HCT116 (cell line): ENCODE data around the gene AFDN. TPM values are rescaled to one million over a fixed set of nuclear protein-coding genes. Genes with fewer than 3 reads are reported as not detected.

Source experiments
- ATAC-seq: fragments of 200-7000 bp; cut with Tn5 transposase; 2 replicates; pipeline ENCODE4 v1.9.1; 2020; ENCODE audit warnings: mild to moderate bottlenecking, moderate library complexity
- BruUV-seq: library from RNA; stranded (reverse); fragments of 400-500 nt; replicated peaks from 2 replicates; lab custom pipeline; 2021; lab: Mats Ljungman, UMichigan
- CTCF ChIA-PET: fragments of 300-600 bp; sonication (Branson Sonifier 250); formaldehyde crosslinking; loops from one replicate; lab custom pipeline; 2021; ENCODE audit warnings: antibody characterized with exemption; lab: Charles Lee
- POLR2A ChIA-PET: fragments of 300-600, 350-600 bp; sonication (Branson Sonifier 250); formaldehyde crosslinking; loops from one replicate; lab custom pipeline; 2021; ENCODE audit warnings: antibody characterized with exemption; lab: Charles Lee
- RAD21 ChIA-PET, 2 experiments: fragments of 300-600 bp; sonication (Branson Sonifier 250); formaldehyde crosslinking; loops; one replicate each; lab custom pipeline; 2023; ENCODE audit warnings: low total read pairs in 2 of 2; ENCODE audit not compliant: uncharacterized antibody in 2 of 2, unreplicated experiment in 2 of 2, low non-redundant PET in 1 of 2; lab: Charles Lee
- DNase-seq: peaks from one replicate; pipeline ENCODE4 v3.0.0-alpha.2; 2010; ENCODE audit warnings: low read depth, low spot score
- H2AFZ ChIP-seq: fragments of 200-600 bp; shearing (Covaris generic), sonication (generic); 2 replicates; pipeline ENCODE4 v1.6.1; 2017; ENCODE audit warnings: low read depth, mixed run types, mixed read lengths, antibody characterized with exemption, low read length; ENCODE audit not compliant: poor library complexity, severe bottlenecking
- H3K27ac ChIP-seq: 2 replicates; pipeline ENCODE4 v1.5.1; 2012; ENCODE audit warnings: low read depth, low read length
- H3K27me3 ChIP-seq: fragments of 200-600 bp; sonication (generic); 2 replicates; pipeline ENCODE4 v1.6.1; 2016; ENCODE audit warnings: mixed run types, low read length, mixed read lengths; ENCODE audit not compliant: insufficient read depth
- H3K36me3 ChIP-seq, 2 experiments: fragments of 200-500 bp in 1 of 2; fragments of 200-600 bp in 1 of 2; sonication (Bioruptor generic) in 1 of 2; sonication (generic) in 1 of 2; 2 replicates each; pipeline versions ENCODE4 v1.5.1 to v1.6.1; 2014 to 2016; ENCODE audit warnings: low read length in 2 of 2, inconsistent platforms in 1 of 2, mixed read lengths in 1 of 2, mixed run types in 1 of 2; ENCODE audit not compliant: insufficient read depth in 2 of 2, control insufficient read depth in 1 of 2
- H3K4me1 ChIP-seq, 2 experiments: fragments of 200-600 bp in 1 of 2; sonication (generic) in 1 of 2; 2 replicates each; pipeline versions ENCODE4 v1.5.1 to v1.6.1; 2012 to 2017; ENCODE audit warnings: low read length in 2 of 2, inconsistent platforms in 1 of 2, mild to moderate bottlenecking in 1 of 2, mixed read lengths in 1 of 2, mixed run types in 1 of 2, moderate library complexity in 1 of 2; ENCODE audit not compliant: insufficient read depth in 2 of 2, control insufficient read depth in 1 of 2
- H3K4me2 ChIP-seq: fragments of 200-600 bp; sonication (generic); 2 replicates; pipeline ENCODE4 v1.6.1; 2017; ENCODE audit warnings: mixed run types, low read length, mixed read lengths
- H3K4me3 ChIP-seq, 2 experiments: fragments of 200-600 bp in 1 of 2; sonication (generic) in 1 of 2; replicated peaks in 1 of 2; 2 replicates each; pipeline ENCODE4 v1.5.1; 2011 to 2016; ENCODE audit warnings: low read length in 2 of 2, control low read depth in 1 of 2, low read depth in 1 of 2, mild to moderate bottlenecking in 1 of 2, mixed read lengths in 1 of 2, mixed run types in 1 of 2
- H3K79me2 ChIP-seq: fragments of 200-600 bp; sonication (generic); 2 replicates; pipeline ENCODE4 v1.6.1; 2017; ENCODE audit warnings: mild to moderate bottlenecking, mixed run types, low read length, moderate library complexity, mixed read lengths; ENCODE audit not compliant: insufficient read depth
- H3K9ac ChIP-seq: fragments of 200-600 bp; sonication (generic); 2 replicates; pipeline ENCODE4 v1.6.1; 2016; ENCODE audit warnings: low read length, mixed read lengths
- H3K9me2 ChIP-seq: fragments of 200-600 bp; sonication (generic), shearing (Covaris generic); 2 replicates; pipeline ENCODE4 v1.6.1; 2017; ENCODE audit warnings: mixed run types, mild to moderate bottlenecking, moderate library complexity; ENCODE audit not compliant: insufficient read depth
- H3K9me3 ChIP-seq, 2 experiments: fragments of 200-500 bp in 1 of 2; fragments of 200-600 bp in 1 of 2; sonication (Bioruptor generic) in 1 of 2; sonication (generic) in 1 of 2; 2 replicates each; pipeline ENCODE4 v1.6.1; 2014 to 2017; ENCODE audit warnings: low read length in 2 of 2, mixed read lengths in 2 of 2, inconsistent platforms in 1 of 2, low read depth in 1 of 2, mild to moderate bottlenecking in 1 of 2, mixed run types in 1 of 2, moderate library complexity in 1 of 2; ENCODE audit not compliant: control insufficient read depth in 1 of 2, insufficient read depth in 1 of 2
- H4K20me1 ChIP-seq: fragments of 200-600 bp; sonication (generic), shearing (Covaris generic); 2 replicates; pipeline ENCODE4 v1.6.1; 2017; ENCODE audit warnings: mixed run types, mild to moderate bottlenecking, moderate library complexity; ENCODE audit not compliant: insufficient read depth
- CEBPB ChIP-seq: IDR thresholded peaks from 2 replicates; pipeline ENCODE4 v1.6.1; 2012; ENCODE audit warnings: low read depth
- CTCF ChIP-seq, 3 experiments: fragments of 200-600 bp in 1 of 3; sonication (generic) in 1 of 3; IDR thresholded peaks in 2 of 3; conservative IDR thresholded peaks in 1 of 3; 2 replicates each; pipeline ENCODE4 v1.5.1; 2012 to 2017; ENCODE audit warnings: low read depth in 2 of 3, low read length in 2 of 3, antibody characterized with exemption in 1 of 3, borderline replicate concordance in 1 of 3, control low read depth in 1 of 3, mild to moderate bottlenecking in 1 of 3, mixed read lengths in 1 of 3, mixed run types in 1 of 3, moderate library complexity in 1 of 3; ENCODE audit not compliant: insufficient read depth in 1 of 3
- EGR1 ChIP-seq: IDR thresholded peaks from 2 replicates; pipeline ENCODE4 v1.6.1; 2012; ENCODE audit warnings: low read depth
- ELF1 ChIP-seq: IDR thresholded peaks from 2 replicates; pipeline ENCODE4 v1.6.1; 2012; ENCODE audit warnings: low read depth, borderline replicate concordance
- EZH2 ChIP-seq: fragments of 200-600 bp; sonication (generic); IDR thresholded peaks from 2 replicates; pipeline ENCODE4 v1.6.1; 2017; ENCODE audit warnings: antibody characterized with exemption, mixed run types
- EZH2phosphoT487 ChIP-seq: fragments of 200-600 bp; IDR thresholded peaks from 2 replicates; pipeline ENCODE4 v1.6.1; 2018; ENCODE audit warnings: antibody characterized with exemption, borderline replicate concordance
- FOSL1 ChIP-seq: IDR thresholded peaks from 2 replicates; pipeline ENCODE4 v1.6.1; 2012; ENCODE audit warnings: low read depth
- JUND ChIP-seq: IDR thresholded peaks from 2 replicates; pipeline ENCODE4 v1.6.1; 2012
- MAX ChIP-seq: IDR thresholded peaks from 2 replicates; pipeline ENCODE4 v1.6.1; 2012
- POLR2A ChIP-seq: IDR thresholded peaks from 2 replicates; pipeline ENCODE4 v1.7.0; 2011; ENCODE audit warnings: borderline replicate concordance; ENCODE audit not compliant: insufficient read depth, insufficient read length; ENCODE audit errors: extremely low read depth
- POLR2AphosphoS5 ChIP-seq: IDR thresholded peaks from 2 replicates; pipeline ENCODE4 v1.6.1; 2011; ENCODE audit warnings: mild to moderate bottlenecking, low read depth, low read length, moderate library complexity
- RAD21 ChIP-seq: IDR thresholded peaks from 2 replicates; pipeline ENCODE4 v1.6.1; 2012; ENCODE audit warnings: low read depth, mild to moderate bottlenecking
- REST ChIP-seq: IDR thresholded peaks from 2 replicates; pipeline ENCODE4 v1.6.1; 2012; ENCODE audit warnings: low read depth
- SIN3A ChIP-seq: IDR thresholded peaks from 2 replicates; pipeline ENCODE4 v1.6.1; 2012; ENCODE audit warnings: low read depth
- SP1 ChIP-seq: IDR thresholded peaks from 2 replicates; pipeline ENCODE4 v1.6.1; 2012; ENCODE audit warnings: low read depth
- SRF ChIP-seq: IDR thresholded peaks from 2 replicates; pipeline ENCODE4 v1.6.1; 2012; ENCODE audit warnings: low read depth
- TCF7L2 ChIP-seq: IDR thresholded peaks from 2 replicates; pipeline ENCODE4 v1.7.0; 2011; ENCODE audit warnings: borderline replicate concordance, inconsistent platforms; ENCODE audit not compliant: insufficient read depth, insufficient read length; ENCODE audit errors: extremely low read depth
- YY1 ChIP-seq: IDR thresholded peaks from 2 replicates; pipeline ENCODE4 v1.6.1; 2011; ENCODE audit warnings: low read length, low read depth, moderate library complexity, mild to moderate bottlenecking; ENCODE audit not compliant: insufficient replicate concordance; ENCODE audit errors: extremely low read depth
- ZBTB33 ChIP-seq: IDR thresholded peaks from 2 replicates; pipeline ENCODE4 v1.6.1; 2011; ENCODE audit warnings: mild to moderate bottlenecking, low read length, moderate library complexity; ENCODE audit not compliant: insufficient replicate concordance; ENCODE audit errors: extremely low read depth
- ZNF274 ChIP-seq: fragments of 200-500 bp; sonication (Bioruptor generic); IDR thresholded peaks from 2 replicates; pipeline ENCODE4 v1.6.1; 2014; ENCODE audit warnings: mild to moderate bottlenecking, low read depth, low read length, inconsistent platforms
- intact Hi-C: fragments of 100-400 bp; cut with micrococcal nuclease; formaldehyde crosslinking; loops from 2 replicates; pipeline ENCODE4 v1.10.0; 2022
- total RNA-seq: library from RNA; stranded (reverse); gene quantifications from one replicate; pipeline ENCODE4 v1.2.1, GENCODE V29; 2021; ENCODE audit not compliant: unreplicated experiment

AFDN gene
- total RNA-seq, 1 experiment from 2014 or later: 59.4 TPM

GRCh38 chr6:167970230-167970629 lies 143.5 kb downstream of the AFDN start:
- no TSS peak for BruUV-seq

More at GRCh38 chr6:167970230-167970629, 143.5 kb downstream of the AFDN start:
- H4K20me1 ChIP-seq: no peaks in the 10 kb centered on the region
- CTCF ChIA-PET: no interaction called here
- TF ChIP-seq EZH2 (no peak), RAD21 (no peak), FOSL1 (no peak), SRF (no peak), JUND (no peak), TCF7L2 (no peak), ELF1 (no peak), EZH2phosphoT487 (no peak), EGR1 (no peak), POLR2A (no peak), ZNF274 (no peak), MAX (no peak), POLR2AphosphoS5 (no peak), SP1 (no peak), YY1 (no peak), REST (no peak), CEBPB (no peak), ZBTB33 (no peak), CTCF (IDR thresholded peaks at IDR 0.05 in 2 of 3, conservative IDR thresholded peaks at IDR 0.05 in 1 of 3; ENCODE audit: borderline replicate concordance in 1 of 3, insufficient read depth in 1 of 3, low read depth in 2 of 3, low read length in 2 of 3) (no peak), SIN3A (no peak)
- no peaks in the 10 kb centered on the region for H3K79me2 ChIP-seq
- no peak overlapping the region for H3K4me3 ChIP-seq
- no peak for DNase-seq
- RAD21 ChIA-PET: no interaction called here
- intact Hi-C loops: no loop called here
- no peaks in the 10 kb centered on the region for H3K4me1 ChIP-seq
- no peak overlapping the region for H3K27ac ChIP-seq
- no peak for ATAC-seq
- no peak overlapping the region for H2AFZ ChIP-seq
- H3K9me3 ChIP-seq: no peaks in the 10 kb centered on the region
- H3K36me3 ChIP-seq: peaks cover 0 to 20% of the 10 kb centered on the region in 2 experiments; a peak in 2 of 4 replicates
- POLR2A ChIA-PET: no interaction called here
- H3K4me2 ChIP-seq: no peak overlapping the region
- H3K9me2 ChIP-seq: no peaks in the 10 kb centered on the region
- H3K27me3 ChIP-seq: no peaks in the 10 kb centered on the region
- H3K9ac ChIP-seq: no peak overlapping the region
